Esophagus muscularis mucosa (tissue), 4 donors: ENCODE data around the gene GP1BB. TPM values are rescaled to one million over a fixed set of nuclear protein-coding genes. Genes with fewer than 3 reads are reported as not detected.

ENCODE experiments used
- DNase-seq: peaks from one replicate; pipeline ENCODE4 v3.0.0-alpha.2; 2017; ENCODE audit errors: extremely low spot score
- H3K27ac ChIP-seq, 4 donors: fragments of 200-600 bp; sonication (generic); replicated peaks in 1 of 4; 1 replicate in 3 of 4; 2 replicates in 1 of 4; pipeline ENCODE4 v1.5.1; 2016 to 2019; ENCODE audit warnings: mild to moderate bottlenecking in 1 of 4
- H3K27me3 ChIP-seq, 4 donors: fragments of 200-600 bp; sonication (generic); one replicate each; pipeline versions ENCODE4 v1.5.1 to v1.6.0; 2016 to 2019
- H3K36me3 ChIP-seq, 4 donors: fragments of 200-600 bp; sonication (generic); one replicate each; pipeline ENCODE4 v1.5.1; 2016 to 2019
- H3K4me1 ChIP-seq, 4 donors: fragments of 200-600 bp; sonication (generic); one replicate each; pipeline ENCODE4 v1.5.1; 2016 to 2019
- H3K4me3 ChIP-seq, 4 donors: fragments of 200-600 bp; sonication (generic); 1 replicate in 2 of 4; 2 replicates in 2 of 4; pipeline ENCODE4 v1.5.1; 2016 to 2019; ENCODE audit warnings: mild to moderate bottlenecking in 4 of 4, moderate library complexity in 1 of 4
- H3K9me3 ChIP-seq, 4 donors: fragments of 200-600 bp; sonication (generic); 1 replicate in 3 of 4; 2 replicates in 1 of 4; pipeline ENCODE4 v1.5.1; 2016 to 2019
- EP300 ChIP-seq: sonication (generic); formaldehyde crosslinking; IDR thresholded peaks from one replicate; pipeline ENCODE4 v1.6.1; 2017; ENCODE audit warnings: antibody characterized with exemption
- POLR2A ChIP-seq: fragments of 450-650 bp; IDR thresholded peaks from one replicate; pipeline ENCODE4 v1.6.1; 2017; ENCODE audit warnings: antibody characterized with exemption, moderate library complexity, mild to moderate bottlenecking, low read depth
- POLR2AphosphoS5 ChIP-seq, 2 donors: sonication (generic); formaldehyde crosslinking; IDR thresholded peaks; one replicate each; pipeline ENCODE4 v1.6.1; 2017; ENCODE audit warnings: antibody characterized with exemption in 2 of 2
- WGBS: methylation state at CpG from one replicate; pipeline ENCODE4 v1.1.5; 2018; 5-methylcytosine and 5-hydroxymethylcytosine counted together
- intact Hi-C: fragments of 100-400 bp; cut with DNase I; formaldehyde crosslinking; loops from one replicate; pipeline ENCODE4 v1.15.1; 2023
- total RNA-seq, 4 donors: library from RNA; depleted of rRNA; stranded (reverse); fragments of >200 nt; gene quantifications; one replicate each; pipeline versions ENCODE4 v1.1.0 to v1.2.1, GENCODE V29; 2016
- TF ChIP-seq, protein P1 (sequence below), 3 experiments: fragments of 200-600 bp in 2 of 3; fragments of 450-650 bp in 1 of 3; sonication (generic) in 2 of 3; IDR thresholded peaks; one replicate each; pipeline ENCODE4 v1.5.1; 2017 to 2019; ENCODE audit warnings: antibody characterized with exemption in 3 of 3, mild to moderate bottlenecking in 2 of 3, moderate library complexity in 1 of 3

Gene GP1BB
- 10 to 100 TPM in 1 of 4 donors, 1 to 10 TPM in 3; 1.7 to 16.7 (median 5.7) TPM for total RNA-seq

GRCh38 chr22:19723232-19723982 is at the start of gene GP1BB:
Gene GP1BB (plus strand): TSS chr22:19723539. CDS start chr22:19723570, 31 bp downstream.
- Histone ChIP-seq H3K36me3 (peaks cover 0 to 29% (median 26%) of the 10 kb centered on the region in 4 donors), H3K27ac (no peak within 1 kb of the TSS), H3K9me3 (no peaks in the 10 kb centered on the region), H3K4me3 (peak within 1 kb of the TSS; percentile 9 to 35 (median 24)), H3K4me1 (peaks cover 27 to 45% (median 32%) of the 10 kb centered on the region in 4 donors), H3K27me3 (peaks cover 0 to 73% (median 5%) of the 10 kb centered on the region in 4 donors)
- no peak for DNase-seq
- TF ChIP-seq POLR2A, result no peak
- TF ChIP-seq, protein P1, sequence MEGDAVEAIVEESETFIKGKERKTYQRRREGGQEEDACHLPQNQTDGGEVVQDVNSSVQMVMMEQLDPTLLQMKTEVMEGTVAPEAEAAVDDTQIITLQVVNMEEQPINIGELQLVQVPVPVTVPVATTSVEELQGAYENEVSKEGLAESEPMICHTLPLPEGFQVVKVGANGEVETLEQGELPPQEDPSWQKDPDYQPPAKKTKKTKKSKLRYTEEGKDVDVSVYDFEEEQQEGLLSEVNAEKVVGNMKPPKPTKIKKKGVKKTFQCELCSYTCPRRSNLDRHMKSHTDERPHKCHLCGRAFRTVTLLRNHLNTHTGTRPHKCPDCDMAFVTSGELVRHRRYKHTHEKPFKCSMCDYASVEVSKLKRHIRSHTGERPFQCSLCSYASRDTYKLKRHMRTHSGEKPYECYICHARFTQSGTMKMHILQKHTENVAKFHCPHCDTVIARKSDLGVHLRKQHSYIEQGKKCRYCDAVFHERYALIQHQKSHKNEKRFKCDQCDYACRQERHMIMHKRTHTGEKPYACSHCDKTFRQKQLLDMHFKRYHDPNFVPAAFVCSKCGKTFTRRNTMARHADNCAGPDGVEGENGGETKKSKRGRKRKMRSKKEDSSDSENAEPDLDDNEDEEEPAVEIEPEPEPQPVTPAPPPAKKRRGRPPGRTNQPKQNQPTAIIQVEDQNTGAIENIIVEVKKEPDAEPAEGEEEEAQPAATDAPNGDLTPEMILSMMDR (IDR thresholded peaks at IDR 0.05), result no peak
- no peak for TF ChIP-seq POLR2AphosphoS5 (IDR thresholded peaks at IDR 0.05)
- WGBS, result 61% methylated on average over 33 of the region's 80 CpGs
- intact Hi-C loops, result no loop called here

DNA sequence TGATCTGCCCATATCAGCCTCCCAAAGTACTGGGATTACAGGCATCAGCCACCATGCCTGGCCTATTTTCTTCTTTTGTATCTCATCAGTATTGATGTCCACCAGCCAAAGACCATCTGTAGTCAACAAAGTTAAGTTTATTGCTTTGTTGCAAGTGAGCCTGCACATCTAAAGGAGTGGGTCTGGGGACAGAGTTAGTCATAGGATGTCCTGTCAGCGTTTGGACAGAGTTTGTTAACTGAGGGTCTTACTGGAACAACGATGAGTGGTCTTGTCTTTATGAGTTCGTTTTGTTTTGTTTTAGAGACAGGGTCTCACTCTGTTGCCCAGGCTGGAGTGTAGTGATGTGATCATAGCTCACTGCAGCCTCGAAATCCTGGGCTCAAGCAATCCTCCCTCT is 49.7 kb upstream of the GP1BB start:
- H3K9me3 ChIP-seq, result no peaks in the 10 kb centered on the region
- no peak for TF ChIP-seq POLR2A
- TF ChIP-seq EP300, result no peak
- TF ChIP-seq, protein P1 (IDR thresholded peaks at IDR 0.05), result no peak
- no peak for TF ChIP-seq POLR2AphosphoS5 (IDR thresholded peaks at IDR 0.05)
- 89% methylated on average over 4 of the region's 4 CpGs for WGBS
- peaks cover 0 to 17% (median 0%) of the 10 kb centered on the region in 4 donors for H3K27me3 ChIP-seq
- no peak for DNase-seq
- intact Hi-C loops, result no loop called here
- H3K4me1 ChIP-seq, result no peaks in the 10 kb centered on the region
- H3K36me3 ChIP-seq, result no peaks in the 10 kb centered on the region
- H3K27ac ChIP-seq, result no peak overlapping the region
- H3K4me3 ChIP-seq, result no peak overlapping the region

DNA sequence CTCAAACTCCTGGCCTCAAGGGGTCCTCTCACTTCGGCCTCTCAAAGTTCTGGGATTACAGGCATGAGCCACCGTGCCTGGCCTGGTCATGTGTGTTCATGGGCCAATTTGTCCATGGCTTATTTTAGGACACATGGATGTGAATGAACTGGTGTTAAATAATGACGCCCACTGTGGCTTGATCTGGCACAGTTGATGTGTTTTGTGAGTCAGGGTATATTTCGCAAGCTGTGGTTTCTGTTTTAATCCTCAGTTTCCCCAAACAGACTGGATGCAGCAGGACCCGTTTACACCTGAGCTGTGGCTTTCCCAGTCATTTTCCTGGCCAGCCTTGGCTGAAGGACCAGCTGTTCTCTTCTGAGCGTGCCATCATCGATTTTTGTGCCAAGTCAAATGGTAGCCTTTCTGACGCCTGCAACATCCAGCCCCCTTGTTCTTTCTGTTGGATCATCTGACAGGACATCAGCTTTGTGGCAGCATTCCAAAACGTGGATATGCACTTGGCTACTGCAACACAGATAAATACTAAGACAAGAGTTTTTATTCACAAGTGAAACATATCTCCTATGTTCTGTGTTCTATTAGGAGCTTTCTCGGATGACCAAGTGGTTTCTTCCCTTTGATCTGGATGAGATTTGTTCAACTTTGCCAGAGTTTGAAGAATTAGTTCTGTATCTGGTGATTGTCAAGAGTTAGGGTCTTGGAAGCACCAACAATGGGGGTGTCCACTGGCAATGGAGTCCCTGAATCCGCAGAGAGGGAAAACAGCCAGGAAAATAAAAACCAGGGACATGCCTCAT is 49.0 kb upstream of the GP1BB start:
- Histone ChIP-seq H3K27me3 (peaks cover 0 to 20% (median 0%) of the 10 kb centered on the region in 4 donors), H3K4me1 (no peaks in the 10 kb centered on the region), H3K9me3 (no peaks in the 10 kb centered on the region), H3K36me3 (no peaks in the 10 kb centered on the region), H3K27ac (no peak overlapping the region), H3K4me3 (no peak overlapping the region)
- WGBS, result 74% methylated on average over 11 of the region's 11 CpGs
- TF ChIP-seq POLR2AphosphoS5 (IDR thresholded peaks at IDR 0.05) (no peak), EP300 (no peak), POLR2A (no peak)
- TF ChIP-seq, protein P1 (IDR thresholded peaks at IDR 0.05), result no peak
- intact Hi-C loops, result no loop called here
- DNase-seq, result no peak

DNA sequence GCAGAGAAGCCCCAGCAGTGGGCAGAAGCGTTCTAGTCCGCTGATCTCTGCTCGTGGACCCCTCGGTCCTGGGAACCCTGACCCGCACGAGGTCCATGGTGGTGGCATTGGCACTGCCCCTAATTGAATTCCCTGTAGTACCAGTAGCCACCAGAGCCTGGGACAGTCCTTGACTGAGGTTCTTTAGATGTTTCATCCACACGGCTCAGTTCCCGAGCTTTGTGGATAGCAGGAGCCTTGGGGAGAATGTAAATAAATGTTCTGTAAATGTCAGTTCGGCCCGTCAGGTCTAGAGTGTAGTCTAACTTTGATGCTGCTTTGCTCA is 48.4 kb upstream of the GP1BB start:
- intact Hi-C loops, result no loop called here
- H3K27me3 ChIP-seq, result peaks cover 0 to 26% (median 0%) of the 10 kb centered on the region in 4 donors
- WGBS, result 84% methylated on average over 10 of the region's 10 CpGs
- no peaks in the 10 kb centered on the region for H3K9me3 ChIP-seq
- no peak overlapping the region for H3K4me3 ChIP-seq
- DNase-seq, result no peak
- no peak overlapping the region for H3K27ac ChIP-seq
- H3K36me3 ChIP-seq, result no peaks in the 10 kb centered on the region
- H3K4me1 ChIP-seq, result peaks cover 0 to 4% (median 3%) of the 10 kb centered on the region in 4 donors
- TF ChIP-seq, protein P1 (IDR thresholded peaks at IDR 0.05), result no peak
- no peak for TF ChIP-seq POLR2A
- TF ChIP-seq POLR2AphosphoS5 (IDR thresholded peaks at IDR 0.05), result no peak
- TF ChIP-seq EP300, result no peak
